ENCODE results near the gene DNAJB13.
"Not testable (repeated sequence)": the region's sequence is repeated elsewhere in the genome, so short reads cannot be mapped to it uniquely, and the experiment has no call there.

Gene DNAJB13

DNA sequence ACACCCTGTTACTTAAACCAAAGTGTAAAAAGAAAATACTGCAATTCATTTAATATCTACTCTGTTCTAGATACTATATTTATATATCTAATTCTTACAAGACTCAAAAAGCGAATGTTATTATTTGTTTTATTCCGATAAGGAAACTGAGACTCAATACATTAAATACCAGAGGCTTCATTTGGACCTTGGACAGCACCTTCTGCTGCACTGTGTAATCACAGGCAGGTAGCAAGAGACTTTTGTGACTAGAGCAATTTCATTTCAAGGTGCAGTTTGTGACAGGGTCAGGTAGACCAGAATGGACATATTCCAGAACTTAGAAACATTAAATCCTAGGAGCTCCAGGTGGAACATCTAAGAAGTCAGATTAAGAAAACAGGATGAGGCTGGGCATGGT lies 21.4 kb upstream of the DNAJB13 start:
- H3K4me3 ChIP-seq, result no peak overlapping the region
- H3K27ac ChIP-seq, result no peak overlapping the region
- no peak overlapping the region for H3K9ac ChIP-seq (ENCODE audit: insufficient read length)
- H3K36me3 ChIP-seq (ENCODE audit: insufficient read depth, low read length), result peaks cover 27% of the 10 kb centered on the region
- no peak for DNase-seq (ENCODE audit: low read depth, low spot score)
- TF ChIP-seq FOXP2 (optimal IDR thresholded peaks at IDR 0.05; ENCODE audit: control extremely low read depth, extremely low read length, insufficient read depth), result no peak
- TF ChIP-seq EZH2 (IDR thresholded peaks at IDR 0.05), result no peak
- no peak for TF ChIP-seq POLR2AphosphoS5 (IDR thresholded peaks at IDR 0.05; ENCODE audit: borderline replicate concordance, low read depth, low read length)
- H3K9me3 ChIP-seq (ENCODE audit: low read depth, low read length), result no peaks in the 10 kb centered on the region

DNA sequence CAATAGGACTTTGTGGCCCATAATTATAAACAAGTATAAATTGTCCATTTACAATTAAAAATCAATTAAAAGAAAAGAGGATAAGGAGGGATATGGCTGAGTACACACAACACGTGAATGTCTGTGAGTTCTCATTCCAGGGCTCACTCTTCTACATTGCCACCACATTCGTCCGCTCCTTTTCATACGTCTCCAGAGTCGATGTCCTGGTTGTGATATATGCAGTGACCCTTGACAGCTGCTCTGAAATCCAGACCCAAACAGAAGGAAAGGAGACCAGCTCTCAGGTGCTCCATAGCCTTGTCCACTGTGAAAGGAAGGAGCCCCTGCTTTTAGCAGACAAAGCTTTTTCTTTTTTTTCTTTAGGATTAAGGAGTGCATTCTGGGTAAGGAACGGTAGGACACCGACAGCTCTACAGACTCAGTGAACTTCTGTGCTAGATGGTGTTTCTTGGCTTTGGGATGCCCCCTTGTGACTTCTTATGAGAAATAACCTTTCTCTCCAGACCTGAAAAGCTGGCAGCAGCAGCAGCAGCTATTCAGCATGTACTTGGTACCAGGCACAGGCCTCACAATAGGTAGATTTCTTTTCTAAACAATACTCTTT lies 19.7 kb upstream of the DNAJB13 start:
- Histone ChIP-seq H3K9ac (ENCODE audit: insufficient read length) (no peak overlapping the region), H3K4me3 (no peak overlapping the region), H3K27ac (peak overlapping the region; percentile 57; the same call in 1 of the 2 replicates), H3K9me3 (ENCODE audit: low read depth, low read length) (no peaks in the 10 kb centered on the region), H3K36me3 (ENCODE audit: insufficient read depth, low read length) (peaks cover 24% of the 10 kb centered on the region)
- DNase-seq (ENCODE audit: low read depth, low spot score), result peak; percentile 51
- TF ChIP-seq FOXP2 (optimal IDR thresholded peaks at IDR 0.05; ENCODE audit: control extremely low read depth, extremely low read length, insufficient read depth) (no peak), EZH2 (IDR thresholded peaks at IDR 0.05) (no peak), POLR2AphosphoS5 (IDR thresholded peaks at IDR 0.05; ENCODE audit: borderline replicate concordance, low read depth, low read length) (no peak)

DNA sequence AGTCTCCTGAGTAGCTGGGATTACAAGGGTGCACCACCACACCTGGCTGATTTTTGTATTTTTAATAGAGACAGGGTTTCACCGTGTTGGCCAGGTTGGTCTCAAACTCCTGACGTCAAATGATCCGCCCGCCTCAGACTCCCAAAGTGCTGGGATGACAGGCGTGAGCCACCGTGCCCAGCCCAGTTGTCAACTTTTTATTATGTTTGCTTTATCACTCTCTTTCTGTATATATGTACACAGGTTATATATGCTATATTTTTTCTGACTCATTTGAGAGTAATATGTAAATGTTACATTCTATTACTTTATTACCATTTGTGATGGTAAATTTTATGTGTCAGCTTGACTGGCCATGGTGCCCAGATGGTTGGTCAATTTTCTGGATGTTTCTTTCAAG lies 18.9 kb upstream of the DNAJB13 start:
- Histone ChIP-seq H3K9me3 (ENCODE audit: low read depth, low read length) (no peaks in the 10 kb centered on the region), H3K9ac (ENCODE audit: insufficient read length) (no peak overlapping the region), H3K4me3 (no peak overlapping the region), H3K36me3 (ENCODE audit: insufficient read depth, low read length) (peaks cover 19% of the 10 kb centered on the region), H3K27ac (no peak overlapping the region)
- no peak for TF ChIP-seq EZH2 (IDR thresholded peaks at IDR 0.05)
- DNase-seq (ENCODE audit: low read depth, low spot score), result no peak

DNA sequence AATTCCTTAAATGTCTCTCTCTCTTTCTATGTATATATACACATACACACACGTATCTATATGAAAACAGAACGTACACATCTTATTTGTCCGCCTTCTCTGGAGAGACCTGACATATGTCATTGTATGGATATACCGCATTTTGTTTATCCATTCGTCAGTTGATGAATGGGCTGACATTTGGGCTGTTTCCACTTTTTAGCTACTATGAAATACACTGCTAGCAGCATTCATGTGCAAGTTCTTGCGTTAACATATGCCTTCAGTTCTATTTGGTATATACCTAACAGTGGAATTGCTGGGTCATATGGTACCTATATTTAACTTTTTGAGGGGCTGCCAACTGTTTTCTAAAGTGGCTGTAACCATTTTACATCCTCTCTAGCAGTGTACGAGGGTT lies 18.0 kb upstream of the DNAJB13 start:
- no peak for TF ChIP-seq POLR2AphosphoS5 (IDR thresholded peaks at IDR 0.05; ENCODE audit: borderline replicate concordance, low read depth, low read length)
- TF ChIP-seq FOXP2 (optimal IDR thresholded peaks at IDR 0.05; ENCODE audit: control extremely low read depth, extremely low read length, insufficient read depth), result no peak
- no peak for TF ChIP-seq EZH2 (IDR thresholded peaks at IDR 0.05)
- DNase-seq (ENCODE audit: low read depth, low spot score), result no peak
- no peak overlapping the region for H3K4me3 ChIP-seq
- no peaks in the 10 kb centered on the region for H3K9me3 ChIP-seq (ENCODE audit: low read depth, low read length)
- no peak overlapping the region for H3K9ac ChIP-seq (ENCODE audit: insufficient read length)
- no peak overlapping the region for H3K27ac ChIP-seq
- peaks cover 11% of the 10 kb centered on the region; the same call in 1 of the 2 replicates for H3K36me3 ChIP-seq (ENCODE audit: insufficient read depth, low read length)

DNA sequence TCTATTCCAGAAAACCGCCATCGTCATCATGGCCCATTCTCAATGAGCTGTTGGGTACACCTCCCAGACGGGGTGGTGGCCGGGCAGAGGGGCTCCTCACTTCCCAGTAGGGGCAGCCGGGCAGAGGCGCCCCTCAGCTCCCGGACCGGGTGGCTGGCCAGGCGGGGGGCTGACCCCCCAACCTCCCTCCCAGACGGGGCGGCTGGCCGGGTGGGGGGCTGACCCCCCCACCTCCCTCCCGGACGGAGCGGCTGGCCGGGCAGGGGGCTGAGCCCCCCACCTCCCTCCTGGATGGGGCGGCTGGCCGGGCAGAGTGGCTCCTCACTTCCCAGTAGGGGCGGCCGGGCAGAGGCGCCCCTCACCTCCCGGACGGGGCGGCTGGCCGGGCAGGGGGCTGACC lies 14.8 kb upstream of the DNAJB13 start:
- H3K9me3 ChIP-seq (ENCODE audit: low read depth, low read length), result not testable (repeated sequence)

DNA sequence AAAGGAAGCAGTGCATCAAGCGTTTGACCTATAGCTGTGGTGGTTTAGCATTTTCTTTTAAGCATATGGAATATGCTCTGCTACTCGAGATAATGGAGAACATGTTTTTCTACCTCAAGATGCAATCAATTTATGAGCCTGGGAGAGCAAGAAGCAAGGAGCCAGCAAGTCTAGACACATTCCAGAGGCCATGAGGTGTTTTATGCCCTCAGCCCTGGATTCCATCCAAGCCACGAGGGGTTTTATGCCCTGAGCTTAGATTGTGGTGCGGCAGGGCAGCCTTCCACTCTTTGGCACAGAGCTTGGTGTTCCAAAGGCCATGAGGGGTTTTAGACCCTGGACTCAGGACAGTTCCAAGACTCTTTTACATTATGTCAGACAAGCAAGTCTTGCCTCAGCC lies 11.7 kb upstream of the DNAJB13 start:
- TF ChIP-seq EZH2 (IDR thresholded peaks at IDR 0.05), result no peak
- no peak for TF ChIP-seq POLR2AphosphoS5 (IDR thresholded peaks at IDR 0.05; ENCODE audit: borderline replicate concordance, low read depth, low read length)
- no peak for TF ChIP-seq FOXP2 (optimal IDR thresholded peaks at IDR 0.05; ENCODE audit: control extremely low read depth, extremely low read length, insufficient read depth)
- no peak for DNase-seq (ENCODE audit: low read depth, low spot score)
- peaks cover 2% of the 10 kb centered on the region; the same call in 1 of the 2 replicates for H3K9me3 ChIP-seq (ENCODE audit: low read depth, low read length)

More for the DNA sequence above, 14.8 kb upstream of the DNAJB13 start:
- not testable (repeated sequence) for H3K36me3 ChIP-seq (ENCODE audit: insufficient read depth, low read length); H3K4me3 ChIP-seq; H3K9ac ChIP-seq (ENCODE audit: insufficient read length); H3K27ac ChIP-seq; DNase-seq (ENCODE audit: low read depth, low spot score)

DNA sequence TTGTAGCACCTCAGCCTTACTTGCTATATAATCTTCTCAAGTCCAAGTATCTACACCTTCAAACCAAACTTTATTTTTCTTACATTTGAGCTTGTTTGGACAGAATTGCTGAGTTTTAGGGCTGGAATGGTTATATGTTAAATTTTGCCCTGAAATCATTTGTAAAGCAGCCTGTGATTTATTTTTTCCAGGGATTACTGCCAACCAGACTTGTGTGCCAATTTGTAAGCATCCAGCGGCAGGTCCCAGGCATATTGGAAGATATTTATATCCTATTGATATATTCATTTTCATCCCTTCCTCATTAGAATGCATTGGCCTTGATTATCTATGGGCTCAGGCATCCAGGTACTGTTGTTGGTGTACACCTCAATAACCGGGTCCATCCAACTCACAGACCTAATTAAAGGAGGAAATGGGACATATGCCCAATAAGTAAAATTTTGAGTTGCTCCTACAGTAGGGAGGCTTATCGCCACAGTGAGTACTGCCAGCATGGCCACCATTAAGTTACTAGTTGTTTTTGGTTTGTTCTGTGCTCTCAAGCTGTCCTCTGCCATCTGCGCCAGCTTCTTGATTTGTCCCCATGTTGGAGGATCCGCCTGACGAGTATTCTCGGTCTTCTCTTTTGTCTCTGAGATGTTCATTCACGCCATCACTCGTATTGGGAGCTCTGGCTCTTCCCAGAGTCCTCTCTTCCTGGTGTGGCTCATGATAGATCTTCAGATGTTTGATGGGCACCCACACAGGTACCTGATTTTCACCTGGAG lies 9.8 kb upstream of the DNAJB13 start:
- DNase-seq (ENCODE audit: low read depth, low spot score), result no peak
- H3K27ac ChIP-seq, result no peak overlapping the region
- no peak overlapping the region for H3K4me3 ChIP-seq
- TF ChIP-seq EZH2 (IDR thresholded peaks at IDR 0.05) (no peak), POLR2AphosphoS5 (IDR thresholded peaks at IDR 0.05; ENCODE audit: borderline replicate concordance, low read depth, low read length) (no peak), FOXP2 (optimal IDR thresholded peaks at IDR 0.05; ENCODE audit: control extremely low read depth, extremely low read length, insufficient read depth) (no peak)
- H3K9me3 ChIP-seq (ENCODE audit: low read depth, low read length), result peaks cover 2% of the 10 kb centered on the region; the same call in 1 of the 2 replicates
- H3K9ac ChIP-seq (ENCODE audit: insufficient read length), result no peak overlapping the region
- H3K36me3 ChIP-seq (ENCODE audit: insufficient read depth, low read length), result no peaks in the 10 kb centered on the region

More for the DNA sequence above, 11.7 kb upstream of the DNAJB13 start:
- Histone ChIP-seq H3K27ac (peak overlapping the region; percentile 68), H3K9ac (ENCODE audit: insufficient read length) (no peak overlapping the region), H3K4me3 (no peak overlapping the region), H3K36me3 (ENCODE audit: insufficient read depth, low read length) (no peaks in the 10 kb centered on the region)

DNA sequence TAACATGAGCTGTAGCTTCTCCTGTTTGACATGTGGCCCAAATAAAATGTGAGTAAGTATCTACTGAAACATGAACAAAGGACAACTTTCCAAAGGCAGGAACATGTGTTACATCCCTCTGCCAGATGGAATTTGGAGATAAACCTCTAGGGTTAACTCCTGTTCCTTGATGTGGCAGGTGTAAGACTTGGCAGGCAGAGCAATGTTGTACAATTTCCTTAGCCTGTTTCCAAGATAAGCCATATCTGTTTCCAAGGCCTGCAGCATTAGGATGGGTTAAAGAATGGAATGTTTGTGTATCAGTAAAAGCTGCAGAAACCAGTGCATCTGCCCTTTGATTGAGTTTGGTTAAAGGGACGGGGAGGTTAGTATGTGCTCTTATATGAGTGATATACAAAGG lies 8.8 kb upstream of the DNAJB13 start:
- no peak overlapping the region for H3K4me3 ChIP-seq
- no peak for TF ChIP-seq EZH2 (IDR thresholded peaks at IDR 0.05)
- TF ChIP-seq POLR2AphosphoS5 (IDR thresholded peaks at IDR 0.05; ENCODE audit: borderline replicate concordance, low read depth, low read length), result no peak
- no peak for TF ChIP-seq FOXP2 (optimal IDR thresholded peaks at IDR 0.05; ENCODE audit: control extremely low read depth, extremely low read length, insufficient read depth)
- peaks cover 2% of the 10 kb centered on the region; the same call in 1 of the 2 replicates for H3K9me3 ChIP-seq (ENCODE audit: low read depth, low read length)
- no peak for DNase-seq (ENCODE audit: low read depth, low spot score)
- H3K36me3 ChIP-seq (ENCODE audit: insufficient read depth, low read length), result no peaks in the 10 kb centered on the region
- no peak overlapping the region for H3K9ac ChIP-seq (ENCODE audit: insufficient read length)
- no peak overlapping the region for H3K27ac ChIP-seq

DNA sequence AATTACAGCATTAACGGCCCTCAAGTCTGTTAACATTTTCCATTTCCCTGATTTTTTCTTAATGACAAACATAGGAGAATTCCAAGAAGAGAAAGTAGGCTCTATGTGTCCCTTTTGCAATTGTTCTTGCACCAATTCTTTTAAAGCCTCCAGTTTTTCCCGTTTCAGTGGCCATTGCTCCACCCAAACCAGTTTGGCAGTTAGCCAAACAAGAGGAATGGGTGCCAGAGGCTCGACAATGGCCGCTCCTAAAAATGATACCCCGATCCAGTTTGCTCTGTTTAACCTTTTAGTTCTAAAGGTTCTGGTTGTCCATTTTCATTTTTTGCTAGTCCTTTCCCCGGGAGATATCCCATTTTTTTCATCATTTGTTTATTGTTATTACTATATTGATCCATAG lies 6.7 kb upstream of the DNAJB13 start:
- DNase-seq (ENCODE audit: low read depth, low spot score), result no peak
- no peak for TF ChIP-seq POLR2AphosphoS5 (IDR thresholded peaks at IDR 0.05; ENCODE audit: borderline replicate concordance, low read depth, low read length)
- no peak for TF ChIP-seq FOXP2 (optimal IDR thresholded peaks at IDR 0.05; ENCODE audit: control extremely low read depth, extremely low read length, insufficient read depth)
- no peak for TF ChIP-seq EZH2 (IDR thresholded peaks at IDR 0.05)
- Histone ChIP-seq H3K27ac (no peak overlapping the region), H3K36me3 (ENCODE audit: insufficient read depth, low read length) (no peaks in the 10 kb centered on the region), H3K4me3 (no peak overlapping the region), H3K9ac (ENCODE audit: insufficient read length) (no peak overlapping the region), H3K9me3 (ENCODE audit: low read depth, low read length) (peaks cover 2% of the 10 kb centered on the region; the same call in 1 of the 2 replicates)

All from SK-N-MC (cell line).